Measurements from ENCODE around the gene TMEM60. TPM values are rescaled to one million over a fixed set of nuclear protein-coding genes. Genes with fewer than 3 reads are reported as not detected.
A peak's percentile ranks its signal among the peaks of the same experiment; 100 is the strongest.

Gene TMEM60
- total and polyA plus RNA-seq, 2 of the 13 experiments (the other 11 are each of a cell fraction or from before 2014, with no cell fraction given) = 25.6 to 27.7 TPM

DNA sequence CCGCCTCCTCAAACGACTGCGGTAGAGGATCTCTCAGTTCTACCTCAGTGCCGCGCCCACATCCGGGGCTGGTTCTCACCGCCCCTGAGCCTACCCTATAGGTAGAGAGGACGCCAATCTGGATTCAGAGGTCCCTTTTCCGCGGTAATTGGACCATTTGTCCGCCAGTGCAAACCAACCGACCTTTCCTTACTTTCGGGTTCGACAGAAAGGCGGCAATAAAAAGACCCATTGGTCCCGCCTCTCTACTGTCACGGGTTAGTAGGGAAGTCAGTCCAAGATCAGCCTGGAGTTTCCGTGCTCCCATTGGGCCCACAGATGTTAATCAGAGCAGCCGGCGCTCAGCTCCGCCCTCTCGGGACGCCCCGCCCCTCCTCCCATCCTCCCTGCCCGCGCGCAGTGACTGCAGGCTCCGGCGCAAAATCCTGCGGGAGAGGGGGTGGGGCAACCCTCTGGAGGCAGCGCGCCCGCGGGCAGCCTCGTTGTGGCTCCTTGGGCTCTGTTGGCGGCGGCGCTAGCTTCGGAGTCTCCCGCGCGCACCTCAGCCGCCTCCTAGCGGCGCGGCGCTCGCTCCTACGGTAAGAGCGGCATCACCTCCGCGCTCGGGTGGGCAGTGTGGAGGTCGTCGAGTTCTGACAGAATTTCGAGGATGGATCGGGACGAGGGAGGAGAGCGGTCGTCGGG, at the start of gene TMEM60, which contains the start of gene PHTF2 (continued):
- TF ChIP-seq, protein P1, sequence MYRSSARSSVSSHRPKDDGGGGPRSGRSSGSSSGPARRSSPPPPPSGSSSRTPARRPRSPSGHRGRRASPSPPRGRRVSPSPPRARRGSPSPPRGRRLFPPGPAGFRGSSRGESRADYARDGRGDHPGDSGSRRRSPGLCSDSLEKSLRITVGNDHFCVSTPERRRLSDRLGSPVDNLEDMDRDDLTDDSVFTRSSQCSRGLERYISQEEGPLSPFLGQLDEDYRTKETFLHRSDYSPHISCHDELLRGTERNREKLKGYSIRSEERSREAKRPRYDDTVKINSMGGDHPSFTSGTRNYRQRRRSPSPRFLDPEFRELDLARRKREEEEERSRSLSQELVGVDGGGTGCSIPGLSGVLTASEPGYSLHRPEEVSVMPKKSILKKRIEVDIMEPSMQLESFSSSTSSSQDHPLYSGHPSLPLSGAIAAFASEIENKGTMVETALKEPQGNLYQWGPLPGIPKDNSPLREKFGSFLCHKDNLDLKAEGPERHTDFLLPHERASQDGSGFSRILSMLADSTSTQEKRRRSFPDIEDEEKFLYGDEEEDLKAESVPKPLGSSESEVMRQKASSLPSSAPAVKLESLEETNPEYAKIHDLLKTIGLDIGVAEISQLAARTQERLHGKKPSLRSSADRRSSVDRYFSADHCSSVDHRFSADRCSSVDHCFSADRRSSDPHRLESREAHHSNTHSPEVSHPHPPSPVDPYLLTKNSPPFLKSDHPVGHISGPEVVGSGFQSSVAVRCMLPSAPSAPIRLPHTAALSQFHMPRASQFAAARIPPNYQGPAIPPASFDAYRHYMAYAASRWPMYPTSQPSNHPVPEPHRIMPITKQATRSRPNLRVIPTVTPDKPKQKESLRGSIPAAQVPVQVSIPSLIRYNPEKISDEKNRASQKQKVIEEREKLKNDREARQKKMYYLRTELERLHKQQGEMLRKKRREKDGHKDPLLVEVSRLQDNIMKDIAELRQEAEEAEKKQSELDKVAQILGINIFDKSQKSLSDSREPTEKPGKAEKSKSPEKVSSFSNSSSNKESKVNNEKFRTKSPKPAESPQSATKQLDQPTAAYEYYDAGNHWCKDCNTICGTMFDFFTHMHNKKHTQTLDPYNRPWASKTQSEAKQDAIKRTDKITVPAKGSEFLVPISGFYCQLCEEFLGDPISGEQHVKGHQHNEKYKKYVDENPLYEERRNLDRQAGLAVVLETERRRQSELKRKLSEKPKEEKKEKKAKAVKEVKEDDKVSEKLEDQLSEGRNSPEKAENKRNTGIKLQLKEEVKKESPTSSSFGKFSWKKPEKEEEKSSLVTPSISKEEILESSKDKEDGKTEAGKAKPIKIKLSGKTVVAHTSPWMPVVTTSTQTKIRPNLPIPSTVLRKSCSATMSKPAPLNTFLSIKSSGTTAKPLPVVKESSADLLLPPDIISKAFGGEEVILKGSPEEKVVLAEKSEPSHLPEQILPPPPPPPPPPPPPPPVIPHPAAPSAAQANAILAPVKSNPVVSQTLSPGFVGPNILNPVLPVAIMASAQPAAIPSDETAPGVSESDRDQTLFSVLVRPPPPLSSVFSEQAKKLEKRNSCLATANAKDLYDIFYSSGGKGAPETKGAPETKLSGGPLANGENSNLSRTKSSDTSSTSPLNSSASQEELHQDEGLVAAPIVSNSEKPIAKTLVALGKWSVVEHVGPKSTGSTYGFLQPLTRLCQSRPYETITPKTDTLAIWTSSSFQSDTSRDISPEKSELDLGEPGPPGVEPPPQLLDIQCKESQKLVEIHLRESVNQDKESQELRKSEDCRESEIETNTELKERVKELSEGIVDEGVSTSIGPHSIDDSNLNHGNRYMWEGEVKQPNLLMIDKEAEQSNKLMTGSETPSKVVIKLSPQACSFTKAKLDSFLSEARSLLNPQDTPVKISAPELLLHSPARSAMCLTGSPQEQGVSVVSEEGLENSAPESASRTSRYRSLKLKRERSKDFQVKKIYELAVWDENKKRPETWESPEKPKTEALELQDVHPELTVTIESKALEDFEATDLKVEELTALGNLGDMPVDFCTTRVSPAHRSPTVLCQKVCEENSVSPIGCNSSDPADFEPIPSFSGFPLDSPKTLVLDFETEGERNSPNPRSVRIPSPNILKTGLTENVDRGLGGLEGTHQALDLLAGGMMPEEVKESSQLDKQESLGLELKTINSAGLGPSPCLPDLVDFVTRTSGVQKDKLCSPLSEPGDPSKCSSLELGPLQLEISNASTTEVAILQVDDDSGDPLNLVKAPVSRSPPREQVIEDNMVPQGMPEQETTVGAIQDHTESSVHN (CRISPR knock-in tag; IDR thresholded peaks at IDR 0.05) = no peak
- TF ChIP-seq, protein P2, sequence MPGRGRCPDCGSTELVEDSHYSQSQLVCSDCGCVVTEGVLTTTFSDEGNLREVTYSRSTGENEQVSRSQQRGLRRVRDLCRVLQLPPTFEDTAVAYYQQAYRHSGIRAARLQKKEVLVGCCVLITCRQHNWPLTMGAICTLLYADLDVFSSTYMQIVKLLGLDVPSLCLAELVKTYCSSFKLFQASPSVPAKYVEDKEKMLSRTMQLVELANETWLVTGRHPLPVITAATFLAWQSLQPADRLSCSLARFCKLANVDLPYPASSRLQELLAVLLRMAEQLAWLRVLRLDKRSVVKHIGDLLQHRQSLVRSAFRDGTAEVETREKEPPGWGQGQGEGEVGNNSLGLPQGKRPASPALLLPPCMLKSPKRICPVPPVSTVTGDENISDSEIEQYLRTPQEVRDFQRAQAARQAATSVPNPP (CRISPR knock-in tag; IDR thresholded peaks at IDR 0.05) = peak; percentile 19; the same call in 1 of the 2 replicates
- no peak for TF ChIP-seq ZNF724P (CRISPR knock-in tag; IDR thresholded peaks at IDR 0.05; ENCODE audit: borderline replicate concordance)
- TF ChIP-seq, protein P3, sequence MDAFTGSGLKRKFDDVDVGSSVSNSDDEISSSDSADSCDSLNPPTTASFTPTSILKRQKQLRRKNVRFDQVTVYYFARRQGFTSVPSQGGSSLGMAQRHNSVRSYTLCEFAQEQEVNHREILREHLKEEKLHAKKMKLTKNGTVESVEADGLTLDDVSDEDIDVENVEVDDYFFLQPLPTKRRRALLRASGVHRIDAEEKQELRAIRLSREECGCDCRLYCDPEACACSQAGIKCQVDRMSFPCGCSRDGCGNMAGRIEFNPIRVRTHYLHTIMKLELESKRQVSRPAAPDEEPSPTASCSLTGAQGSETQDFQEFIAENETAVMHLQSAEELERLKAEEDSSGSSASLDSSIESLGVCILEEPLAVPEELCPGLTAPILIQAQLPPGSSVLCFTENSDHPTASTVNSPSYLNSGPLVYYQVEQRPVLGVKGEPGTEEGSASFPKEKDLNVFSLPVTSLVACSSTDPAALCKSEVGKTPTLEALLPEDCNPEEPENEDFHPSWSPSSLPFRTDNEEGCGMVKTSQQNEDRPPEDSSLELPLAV (CRISPR knock-in tag; conservative IDR thresholded peaks at IDR 0.05; ENCODE audit: low read depth) = no peak
- peak; percentile 85 for TF ChIP-seq MAZ (IDR thresholded peaks at IDR 0.05; ENCODE audit: borderline replicate concordance, low read depth, low read length)
- peak; percentile 75 for TF ChIP-seq MAZ (CRISPR knock-in tag; IDR thresholded peaks at IDR 0.05; ENCODE audit: low read depth)
- TF ChIP-seq ZFP36 (IDR thresholded peaks at IDR 0.05; ENCODE audit: borderline replicate concordance, low read depth, low read length, partially characterized antibody) = no peak
- no peak for TF ChIP-seq ZNF224 (CRISPR knock-in tag; IDR thresholded peaks at IDR 0.05)
- no peak for TF ChIP-seq ZNF468 (CRISPR knock-in tag; IDR thresholded peaks at IDR 0.05)
- TF ChIP-seq, protein P4, sequence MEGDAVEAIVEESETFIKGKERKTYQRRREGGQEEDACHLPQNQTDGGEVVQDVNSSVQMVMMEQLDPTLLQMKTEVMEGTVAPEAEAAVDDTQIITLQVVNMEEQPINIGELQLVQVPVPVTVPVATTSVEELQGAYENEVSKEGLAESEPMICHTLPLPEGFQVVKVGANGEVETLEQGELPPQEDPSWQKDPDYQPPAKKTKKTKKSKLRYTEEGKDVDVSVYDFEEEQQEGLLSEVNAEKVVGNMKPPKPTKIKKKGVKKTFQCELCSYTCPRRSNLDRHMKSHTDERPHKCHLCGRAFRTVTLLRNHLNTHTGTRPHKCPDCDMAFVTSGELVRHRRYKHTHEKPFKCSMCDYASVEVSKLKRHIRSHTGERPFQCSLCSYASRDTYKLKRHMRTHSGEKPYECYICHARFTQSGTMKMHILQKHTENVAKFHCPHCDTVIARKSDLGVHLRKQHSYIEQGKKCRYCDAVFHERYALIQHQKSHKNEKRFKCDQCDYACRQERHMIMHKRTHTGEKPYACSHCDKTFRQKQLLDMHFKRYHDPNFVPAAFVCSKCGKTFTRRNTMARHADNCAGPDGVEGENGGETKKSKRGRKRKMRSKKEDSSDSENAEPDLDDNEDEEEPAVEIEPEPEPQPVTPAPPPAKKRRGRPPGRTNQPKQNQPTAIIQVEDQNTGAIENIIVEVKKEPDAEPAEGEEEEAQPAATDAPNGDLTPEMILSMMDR (CRISPR knock-in tag; IDR thresholded peaks at IDR 0.05) = peak; percentile 75
- TF ChIP-seq KLF16 (CRISPR knock-in tag; IDR thresholded peaks at IDR 0.05) = peak in 1 of 2 experiments; percentile 56; a peak in 1 of 4 replicates
- no peak for TF ChIP-seq ISX (CRISPR knock-in tag; conservative IDR thresholded peaks at IDR 0.05)
- no peak for TF ChIP-seq ONECUT2 (CRISPR knock-in tag; IDR thresholded peaks at IDR 0.05)
- no peak for TF ChIP-seq IKZF1 (IDR thresholded peaks at IDR 0.05)
- no peak for TF ChIP-seq SKI (IDR thresholded peaks at IDR 0.05; ENCODE audit: partially characterized antibody)
- peak; percentile 98 for TF ChIP-seq NFYC (CRISPR knock-in tag; IDR thresholded peaks at IDR 0.05)
- TF ChIP-seq THAP11 (CRISPR knock-in tag; IDR thresholded peaks at IDR 0.05) = peak; percentile 61; the same call in 1 of the 2 replicates

Measured in HepG2 (cell line).